G401 (cell line): Measurements from ENCODE around the gene UHMK1. TPM values are rescaled to one million over a fixed set of nuclear protein-coding genes. Genes with fewer than 3 reads are reported as not detected.

Experiments used
- DNase-seq: peaks from one replicate; pipeline ENCODE4 v3.0.0-alpha.2; 2015; ENCODE audit warnings: low spot score
- in situ Hi-C: cut with HindIII; loops from 2 replicates; pipeline ENCODE4 v1.10.0; 2016; ENCODE audit warnings: low sequenced_read_pairs, mixed read lengths
- total RNA-seq: library from RNA; depleted of rRNA; stranded (reverse); fragments of >200 nt; shearing (Covaris generic); gene quantifications from 2 replicates; pipeline ENCODE4 v1.2.3, GENCODE V29; 2014

Gene UHMK1
- total RNA-seq, 1 experiment from 2014 or later, result 16.3 TPM

DNA sequence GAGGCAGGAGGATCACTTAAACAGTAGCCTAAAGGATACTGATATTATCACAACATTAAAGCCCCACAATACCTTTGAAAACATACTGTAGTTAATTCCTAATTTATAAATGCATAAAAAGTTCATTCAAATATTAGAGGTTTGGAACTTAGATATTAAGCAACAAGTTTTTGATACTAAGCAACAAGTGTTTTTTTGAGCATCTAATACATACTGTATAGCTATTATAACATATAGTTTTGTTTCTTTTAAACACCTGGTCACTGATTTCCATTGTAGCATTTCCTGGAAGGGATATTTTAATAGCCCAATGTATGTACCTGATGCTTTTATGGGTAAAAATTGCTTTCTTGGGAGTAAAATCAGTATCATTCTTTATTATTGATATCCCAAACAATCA lies 4.5 kb downstream of the UHMK1 start:
- DNase-seq, result no peak
- in situ Hi-C loops, result no loop called here

DNA sequence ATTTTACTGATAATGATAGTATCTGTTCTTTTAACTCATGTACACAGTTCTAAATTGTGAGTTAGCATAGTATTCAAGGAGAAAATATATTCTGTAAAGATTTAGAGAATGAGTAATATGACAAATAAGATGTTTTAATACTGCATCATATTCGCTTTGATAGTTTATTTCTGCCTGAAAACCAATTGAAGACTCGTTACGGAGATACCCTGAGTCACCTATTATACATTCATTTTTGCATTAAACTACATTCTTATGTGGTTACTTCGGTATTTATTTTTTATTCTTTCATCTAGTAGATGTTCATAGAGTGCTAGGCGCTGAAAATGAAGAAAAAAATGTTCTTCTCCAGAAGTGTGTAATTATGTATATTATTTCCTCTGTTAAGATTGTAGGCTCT lies 5.3 kb downstream of the UHMK1 start:
- in situ Hi-C loops, result no loop called here
- no peak for DNase-seq

DNA sequence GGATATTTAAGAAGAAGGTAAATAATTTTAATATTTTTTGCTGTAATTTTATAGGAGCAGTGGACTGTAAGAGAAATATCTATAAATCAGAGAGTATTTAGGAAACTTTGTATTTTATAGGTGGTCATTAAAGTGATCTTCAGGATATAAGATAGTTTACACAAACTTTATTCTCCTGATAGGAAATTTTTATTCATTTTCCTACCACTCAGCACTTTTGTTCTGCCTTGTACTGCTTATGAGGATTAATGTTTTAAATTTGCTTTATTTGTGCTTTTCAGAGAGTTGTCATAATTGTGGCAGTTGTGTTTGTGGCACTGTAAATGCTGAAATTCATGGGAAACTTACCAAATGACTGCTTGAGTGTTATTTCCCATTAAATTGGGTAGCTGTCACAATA lies 29.7 kb downstream of the UHMK1 start:
- in situ Hi-C loops, result no loop called here
- DNase-seq, result no peak

DNA sequence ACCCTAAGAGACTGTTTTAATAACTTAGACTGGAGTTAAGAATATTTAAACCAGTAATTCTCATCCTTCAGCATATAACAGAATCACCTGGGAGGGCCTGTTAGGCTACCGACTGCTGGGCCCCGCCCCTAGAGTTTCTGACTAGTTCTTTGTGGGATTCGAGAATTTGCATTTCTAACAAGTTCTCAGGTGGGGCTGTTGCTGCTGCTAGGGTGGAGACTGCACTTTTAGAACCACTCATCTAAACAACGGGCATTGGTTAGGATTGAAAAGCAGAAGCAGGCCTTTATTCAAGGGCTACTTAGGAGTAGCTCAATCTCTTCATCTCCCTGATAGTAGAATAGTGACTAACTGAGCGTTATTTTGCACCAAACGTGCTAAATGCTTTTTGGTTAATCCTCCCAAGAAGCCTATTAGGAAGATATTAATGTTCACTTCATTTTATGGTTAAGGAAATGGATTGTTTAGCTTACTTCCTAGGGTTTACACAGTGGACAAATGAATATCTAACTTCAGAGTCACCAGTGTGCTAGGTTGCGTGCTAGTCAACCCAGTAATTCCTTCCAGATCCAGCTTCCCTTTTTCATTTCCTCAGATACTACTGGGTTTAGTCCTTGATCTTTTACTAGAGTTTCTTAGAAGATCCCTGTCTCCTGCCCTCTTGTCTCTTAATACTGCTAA lies 32.8 kb downstream of the UHMK1 start:
- no peak for DNase-seq
- in situ Hi-C loops, result no loop called here

DNA sequence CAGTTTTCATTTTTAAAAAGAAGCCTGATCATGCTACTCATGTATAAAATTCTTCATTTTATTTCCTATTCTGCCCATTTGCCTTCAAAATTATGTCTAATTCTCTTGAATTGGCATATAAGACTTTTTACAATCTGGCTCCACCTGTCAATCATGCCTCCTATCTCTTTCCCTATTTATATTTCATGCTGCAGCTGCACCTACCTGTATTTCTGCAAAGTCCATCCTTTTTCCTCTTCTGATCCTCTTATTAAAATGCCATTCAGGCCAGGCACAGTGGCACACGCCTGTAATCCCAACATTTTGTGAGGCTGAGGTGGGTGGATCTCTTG lies 33.3 kb downstream of the UHMK1 start:
- in situ Hi-C loops, result no loop called here
- DNase-seq, result no peak

DNA sequence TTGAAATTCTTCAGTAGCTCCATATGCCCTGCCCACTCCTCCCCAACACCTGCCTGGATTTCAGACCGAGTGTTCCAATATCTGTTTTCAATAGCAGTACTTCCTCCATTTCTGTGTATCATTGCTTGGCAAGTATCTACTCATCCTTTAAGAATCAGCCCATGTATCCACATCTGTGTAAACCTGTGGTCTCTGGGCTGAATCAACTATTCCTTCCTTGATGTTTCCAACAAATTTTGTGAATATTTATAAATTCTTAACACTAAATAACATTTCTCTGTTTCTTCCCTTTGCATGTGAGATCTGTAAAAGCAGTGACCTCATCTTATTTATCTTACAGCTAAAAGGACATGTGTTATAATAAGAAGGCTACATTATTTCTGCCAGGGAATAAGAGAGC lies 37.9 kb downstream of the UHMK1 start:
- in situ Hi-C loops, result no loop called here
- no peak for DNase-seq

DNA sequence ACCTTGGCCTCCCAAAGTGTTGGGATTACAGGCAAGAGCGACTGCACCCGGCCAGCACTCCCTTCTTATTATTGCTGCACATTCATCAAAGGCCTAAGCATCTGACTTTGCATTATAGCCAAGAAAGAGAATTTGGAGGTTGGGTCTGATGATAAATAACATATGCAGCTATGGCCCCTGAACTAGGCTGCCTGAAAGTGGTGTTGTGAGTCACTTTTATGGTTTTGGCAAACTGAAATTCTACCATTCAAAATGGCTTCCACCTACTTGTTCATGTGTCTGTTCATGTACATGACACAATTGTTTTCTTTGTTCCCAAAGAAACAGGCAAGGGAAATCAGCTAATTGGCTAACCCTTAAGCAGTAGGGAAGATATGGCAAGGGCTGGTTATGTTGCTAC lies 38.9 kb downstream of the UHMK1 start:
- in situ Hi-C loops, result no loop called here
- no peak for DNase-seq

DNA sequence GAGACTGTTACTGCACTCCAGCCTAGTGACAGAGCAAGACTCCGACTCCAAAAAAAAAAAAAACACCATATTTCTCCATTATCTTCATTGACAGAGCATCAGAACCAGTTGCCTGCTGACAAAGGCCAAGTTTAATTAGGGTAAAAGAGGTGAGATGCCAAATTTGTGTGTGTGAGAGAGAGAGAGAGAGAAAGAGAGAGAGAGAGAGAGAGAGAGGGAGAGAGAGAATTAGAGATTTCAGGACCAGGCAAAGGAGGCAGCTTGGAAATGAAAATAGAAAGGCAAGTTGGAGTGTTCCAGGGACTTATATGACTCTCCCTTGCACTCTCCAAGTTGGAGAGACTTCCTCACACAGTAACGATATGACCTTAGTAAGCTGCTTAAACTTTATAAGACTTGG lies 39.6 kb downstream of the UHMK1 start:
- no peak for DNase-seq

DNA sequence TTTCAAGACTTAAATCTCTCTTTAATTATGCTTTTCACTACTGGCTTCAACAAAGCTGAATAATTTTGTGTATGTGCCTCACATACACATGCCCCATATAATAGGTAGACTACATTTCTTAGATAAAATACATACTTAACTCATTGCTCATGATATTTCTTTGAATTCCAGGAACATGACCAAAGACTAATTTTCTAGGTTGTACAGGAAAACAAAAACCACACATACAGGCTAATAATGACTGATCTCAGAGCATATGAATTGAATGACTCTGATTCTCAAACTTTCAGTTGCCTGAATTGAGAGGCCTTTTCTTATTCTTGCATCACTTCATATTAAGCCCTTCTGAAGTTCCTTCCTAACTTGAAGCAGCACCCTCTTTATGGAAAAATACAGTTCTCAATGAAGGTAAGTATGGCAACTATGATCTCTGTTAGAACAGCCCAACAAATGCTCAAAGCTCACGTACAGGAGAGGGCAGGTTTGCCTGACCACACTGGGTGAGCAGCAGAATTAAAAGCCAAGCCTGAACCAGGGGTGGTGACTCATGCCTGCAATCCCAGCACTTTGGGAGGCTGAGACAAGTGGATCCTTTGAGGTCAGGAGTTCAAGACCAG lies 41.3 kb downstream of the UHMK1 start:
- in situ Hi-C loops, result no loop called here
- no peak for DNase-seq

More for the DNA sequence above, 39.6 kb downstream of the UHMK1 start:
- in situ Hi-C loops, result no loop called here

DNA sequence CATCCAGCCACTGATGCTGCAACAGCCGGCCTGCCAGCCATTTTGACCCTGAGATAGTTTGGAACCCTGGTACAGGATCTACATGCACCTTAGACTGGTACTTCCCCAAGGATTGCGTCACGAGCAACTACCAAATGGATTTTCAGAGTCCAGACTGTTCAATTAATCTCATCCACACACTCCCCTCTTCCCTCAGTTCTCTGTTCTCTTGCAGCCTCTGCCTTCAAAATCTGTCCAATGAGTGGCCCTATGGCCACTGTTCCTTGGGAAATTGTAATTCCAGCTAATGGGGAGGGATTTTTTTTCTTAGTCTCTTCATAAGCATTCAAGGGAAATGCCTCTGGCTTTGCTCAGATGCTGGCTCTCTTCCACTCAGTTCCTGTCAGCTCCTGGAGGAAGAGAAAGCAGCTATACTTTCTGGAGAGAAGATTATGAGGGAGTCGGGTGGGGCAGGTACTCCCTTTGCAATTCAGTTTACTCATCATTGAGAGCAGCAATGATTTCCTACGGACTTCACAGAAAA lies 44.1 kb downstream of the UHMK1 start:
- no peak for DNase-seq

DNA sequence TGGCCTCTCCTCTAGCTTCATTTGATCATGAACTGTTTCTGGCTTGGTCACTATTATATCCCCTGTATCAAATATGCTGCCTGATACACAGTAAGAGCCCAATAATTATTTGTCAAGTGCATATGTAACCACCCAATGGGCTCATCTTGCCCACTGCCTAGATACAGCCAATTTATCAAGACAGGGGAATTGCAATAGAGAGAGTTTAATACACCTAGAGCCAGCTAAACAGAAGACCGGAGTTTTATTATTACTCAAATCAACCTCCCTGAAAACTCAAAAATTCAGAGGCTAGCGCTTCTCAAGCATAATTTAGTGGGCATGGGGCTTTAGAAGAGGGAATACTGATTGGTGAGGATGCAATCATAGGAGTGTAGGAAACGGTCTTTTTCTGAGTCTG lies 45.6 kb downstream of the UHMK1 start:
- in situ Hi-C loops, result no loop called here

More for the DNA sequence above, 44.1 kb downstream of the UHMK1 start:
- in situ Hi-C loops, result no loop called here

DNA sequence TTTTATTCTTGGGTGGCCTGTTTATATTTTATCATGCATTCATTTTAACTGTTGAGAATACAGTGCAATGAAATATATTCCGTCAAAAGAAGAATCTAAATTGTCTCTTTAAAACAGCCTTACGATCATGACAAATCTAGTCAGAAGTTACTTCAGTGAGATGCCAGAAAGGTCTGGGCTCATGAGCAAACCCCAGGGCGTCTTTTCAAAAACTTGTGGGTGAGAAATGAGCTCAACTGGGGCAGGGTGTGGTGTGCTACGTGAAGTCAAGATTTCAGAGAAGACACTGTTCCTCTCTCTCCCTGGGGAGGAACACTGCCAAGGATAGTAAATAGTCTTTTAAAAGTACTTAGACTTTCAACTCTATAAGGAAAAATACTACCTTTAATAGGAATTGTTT lies 50.6 kb downstream of the UHMK1 start:
- in situ Hi-C loops, result no loop called here
- DNase-seq, result no peak

More for the DNA sequence above, 45.6 kb downstream of the UHMK1 start:
- DNase-seq, result no peak

DNA sequence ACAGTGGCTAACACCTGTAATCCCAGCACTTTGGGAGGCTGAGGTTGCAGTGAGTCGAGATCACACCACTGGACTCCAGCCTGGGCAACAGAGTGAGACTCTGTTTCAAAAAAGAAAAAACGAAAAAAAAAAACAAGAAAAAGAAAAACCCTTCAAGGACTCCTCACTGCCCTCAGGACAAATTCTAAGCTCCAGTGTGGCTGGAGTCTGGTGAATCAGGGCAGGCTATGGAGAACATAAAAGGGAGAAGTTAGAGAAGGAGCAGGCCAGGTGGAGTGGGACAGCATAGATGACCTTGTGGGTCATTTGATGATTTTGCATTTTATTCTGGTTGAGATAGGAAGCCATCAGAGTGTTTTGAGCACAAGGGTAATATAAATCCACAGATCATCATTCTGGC lies 51.4 kb downstream of the UHMK1 start:
- no peak for DNase-seq
- in situ Hi-C loops, result no loop called here

DNA sequence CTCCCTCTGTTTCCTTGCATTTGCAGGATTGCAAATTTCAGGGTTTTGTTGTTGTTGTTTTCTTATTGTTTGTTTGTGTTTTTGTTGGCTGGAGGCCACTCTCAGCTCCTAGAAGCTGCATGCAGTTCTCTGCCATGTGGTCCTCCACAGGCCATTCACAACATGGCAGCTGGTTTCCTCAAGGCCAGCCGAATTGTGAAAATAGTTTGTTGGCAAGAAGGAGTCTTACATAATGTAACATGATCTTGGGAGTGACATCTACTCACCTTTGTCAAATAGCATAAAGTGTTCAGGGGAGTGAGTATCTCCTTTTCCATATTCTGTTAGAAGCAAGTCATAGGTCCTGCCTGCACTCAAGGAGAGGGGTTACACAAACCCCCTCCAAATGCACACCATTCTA lies 53.3 kb downstream of the UHMK1 start:
- in situ Hi-C loops, result no loop called here
- DNase-seq, result no peak

DNA sequence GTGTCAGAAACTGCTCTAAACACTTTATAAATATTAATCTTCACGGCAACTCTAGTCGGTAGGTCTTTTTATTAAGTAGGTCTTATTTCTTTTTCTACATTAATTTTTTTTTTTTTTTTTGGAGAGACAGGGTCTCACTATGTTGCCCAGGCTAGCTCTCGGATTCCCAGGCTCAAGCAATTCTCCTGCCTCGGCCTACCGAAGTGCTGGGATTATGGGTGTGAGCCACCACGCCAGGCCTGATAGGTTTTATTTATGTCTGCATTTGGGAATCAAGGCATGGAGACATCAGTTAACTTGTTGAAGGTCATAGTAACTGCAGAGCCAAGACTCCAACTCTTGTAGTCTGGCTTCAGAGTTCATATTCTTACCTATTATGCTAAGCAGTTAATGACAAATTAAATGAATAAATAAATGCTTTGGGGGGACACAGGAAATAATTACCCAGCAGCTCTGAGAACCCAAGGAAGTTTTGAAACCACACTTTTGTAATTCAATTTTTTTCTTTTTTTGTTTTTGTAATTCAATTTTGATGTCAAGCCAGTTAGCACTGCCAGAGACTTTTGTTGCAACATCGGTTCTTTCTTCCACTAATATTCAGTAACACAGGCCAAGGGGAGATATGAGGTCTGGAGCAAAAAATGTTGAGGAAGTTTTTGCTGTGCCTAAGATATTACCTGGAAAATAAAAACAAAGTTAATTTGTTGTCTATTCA lies 54.5 kb downstream of the UHMK1 start:
- in situ Hi-C loops, result no loop called here
- DNase-seq, result no peak

DNA sequence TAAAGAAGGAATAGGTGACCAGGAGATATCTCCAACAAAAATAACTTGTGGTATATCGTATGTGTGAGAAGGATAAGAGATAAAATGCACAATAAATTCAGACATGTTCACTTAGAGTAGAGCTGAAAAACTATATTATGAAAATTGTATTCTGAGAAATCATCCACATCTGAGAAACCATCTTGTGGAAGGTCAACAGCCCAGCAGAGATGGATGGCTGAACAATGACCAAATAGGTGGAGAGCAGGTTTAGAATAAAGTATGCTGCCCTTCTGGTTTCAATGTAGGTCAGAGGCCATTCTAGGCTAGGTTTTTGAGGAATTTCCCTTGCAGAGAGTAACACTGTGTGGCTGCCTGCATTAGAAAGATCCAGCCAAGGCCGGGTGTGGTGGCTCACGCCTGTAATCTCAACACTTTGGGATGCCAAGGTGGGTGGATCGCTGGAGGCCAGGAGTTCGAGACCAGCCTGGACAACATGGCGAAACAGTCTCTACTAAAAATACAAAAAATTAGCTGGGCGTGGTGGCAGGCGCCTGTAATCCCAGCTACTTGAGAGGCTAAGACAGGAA lies 55.1 kb downstream of the UHMK1 start:
- no peak for DNase-seq
- in situ Hi-C loops, result no loop called here

DNA sequence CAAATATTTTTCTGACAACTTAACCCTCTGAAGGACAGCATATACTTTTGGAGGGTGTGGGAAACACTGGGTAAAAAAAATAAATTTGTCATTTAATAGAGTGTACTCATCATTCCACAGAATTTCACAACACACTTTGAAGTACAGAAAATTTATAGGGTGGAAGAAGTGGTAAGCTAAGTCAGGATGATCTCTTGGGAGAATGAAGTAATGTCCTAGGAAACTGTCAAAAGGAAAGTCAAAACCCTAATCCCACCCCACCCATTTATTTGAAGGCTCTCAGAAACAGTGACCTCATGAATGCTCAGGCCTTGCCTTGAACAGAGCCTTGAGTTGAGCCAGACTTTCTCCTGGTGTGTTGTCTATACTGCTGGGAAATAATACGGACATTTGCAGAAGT lies 56.6 kb downstream of the UHMK1 start:
- in situ Hi-C loops, result no loop called here
- no peak for DNase-seq

DNA sequence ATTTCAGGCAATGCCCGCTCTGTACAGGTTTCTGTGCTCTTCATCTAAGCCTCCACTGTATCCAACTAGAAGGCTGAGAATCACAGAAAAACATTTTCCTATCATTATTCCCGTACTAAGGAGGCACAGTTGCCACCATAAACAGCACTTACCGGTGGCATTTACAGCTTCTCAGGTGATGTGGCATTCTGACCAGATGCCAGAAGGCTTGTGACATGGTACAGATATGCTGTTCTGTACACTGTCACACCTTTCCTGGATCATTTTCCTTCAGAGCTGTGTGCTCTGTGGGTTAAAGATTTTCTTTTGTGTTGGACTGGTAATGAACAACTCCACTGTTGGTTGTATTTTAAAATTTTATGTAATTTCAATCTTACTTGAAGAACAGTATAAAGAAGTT lies 59.9 kb downstream of the UHMK1 start:
- DNase-seq, result no peak
- in situ Hi-C loops, result no loop called here

DNA sequence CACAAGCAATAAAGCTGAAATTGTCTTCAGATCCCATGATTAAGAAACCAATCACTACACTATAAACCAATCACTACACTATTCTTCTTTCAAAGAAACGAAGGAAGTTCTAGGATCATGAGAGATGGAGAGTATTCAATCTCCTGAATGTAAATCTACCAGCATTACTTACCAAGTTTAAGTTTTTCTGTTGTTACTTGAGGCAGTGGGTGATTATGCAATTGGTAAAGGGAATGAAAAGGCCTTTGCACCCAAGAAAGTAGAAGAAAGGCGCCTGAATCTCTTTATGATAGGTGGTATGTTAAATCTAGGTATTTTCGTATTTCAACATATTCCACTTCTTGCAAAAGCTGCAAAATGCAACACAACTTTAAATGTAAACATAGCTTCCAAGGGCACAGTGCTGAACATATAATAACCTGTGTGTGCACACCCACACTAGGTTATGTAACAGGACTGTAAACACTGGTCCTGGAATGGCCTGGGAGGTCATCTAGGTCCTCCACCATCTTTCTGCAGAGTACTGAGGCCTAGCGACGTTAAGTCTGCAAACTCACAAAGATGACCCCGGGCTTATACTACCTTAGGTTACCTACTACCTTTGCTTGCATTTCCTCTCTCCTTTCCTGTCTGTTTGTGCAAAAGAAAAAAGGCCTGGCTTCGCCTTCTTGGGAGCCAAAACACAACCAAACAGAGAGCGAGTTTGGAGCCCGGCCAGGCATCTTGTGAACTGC lies 62.9 kb downstream of the UHMK1 start:
- in situ Hi-C loops, result no loop called here
- peak; percentile 71 for DNase-seq
